Upper lobe of right lung (tissue), 1 donor: ENCODE results near the gene COL28A1. TPM values are rescaled to one million over a fixed set of nuclear protein-coding genes. Genes with fewer than 3 reads are reported as not detected.

Source experiments
- ATAC-seq: fragments of 200-7000 bp; cut with Tn5 transposase; one replicate; pipeline ENCODE4 v1.9.1; 2020; ENCODE audit warnings: mild to moderate bottlenecking, moderate library complexity
- DNase-seq: peaks from one replicate; pipeline ENCODE4 v3.0.0-alpha.2; 2020
- H3K27ac ChIP-seq: fragments of 200-600 bp; one replicate; pipeline ENCODE4 v1.8.0; 2022
- H3K27me3 ChIP-seq: fragments of 200-600 bp; one replicate; pipeline ENCODE4 v1.8.0; 2022; ENCODE audit warnings: mild to moderate bottlenecking
- H3K36me3 ChIP-seq: fragments of 200-600 bp; one replicate; pipeline ENCODE4 v1.8.0; 2022
- H3K4me1 ChIP-seq: fragments of 200-600 bp; one replicate; pipeline ENCODE4 v1.8.0; 2022
- H3K4me3 ChIP-seq: fragments of 200-600 bp; one replicate; pipeline ENCODE4 v1.8.0; 2022; ENCODE audit warnings: mild to moderate bottlenecking
- H3K9me3 ChIP-seq: fragments of 200-600 bp; one replicate; pipeline ENCODE4 v1.8.0; 2022
- intact Hi-C: fragments of 100-400 bp; cut with DNase I; formaldehyde crosslinking; loops from one replicate; pipeline ENCODE4 v1.11.0; 2022
- total RNA-seq: library from RNA; stranded (reverse); fragmentation: NEBNext Ultra II Directional; extraction: Animal tissue kit (Norgen Biotek cat#: 25700); gene quantifications from one replicate; pipeline ENCODE4 v1.2.1, GENCODE V29; 2021
- TF ChIP-seq, protein P1 (sequence below): fragments of 200-600 bp; IDR thresholded peaks from one replicate; pipeline ENCODE4 v1.8.0; 2022; ENCODE audit warnings: antibody characterized with exemption
- donor health status: DM: no; HTN: yes; CAD: no; lungs with severe emphysema.

The COL28A1 gene
- total RNA-seq, 1 donor from 2014 or later = 0.61 TPM

DNA sequence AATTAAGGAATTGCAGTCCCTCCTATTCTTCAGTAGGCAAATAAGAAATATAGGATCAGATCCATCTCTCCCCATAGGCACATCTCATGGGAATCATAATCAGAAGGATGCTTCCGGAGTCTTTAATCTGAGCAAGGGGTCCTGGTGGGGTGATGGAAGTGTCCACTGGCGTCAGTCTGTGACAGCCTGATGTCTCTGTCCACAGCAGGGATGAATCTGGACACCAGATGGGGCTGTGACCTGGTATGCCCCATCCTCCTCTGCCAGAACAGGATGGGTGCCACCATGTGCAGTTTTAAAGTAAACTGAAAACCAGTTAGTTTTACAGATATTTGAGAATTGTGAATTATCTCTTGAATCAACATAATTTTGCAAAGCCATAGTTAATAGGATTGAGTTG is 204.7 kb downstream of the COL28A1 start:
- DNase-seq (no peak), ATAC-seq (no peak)
- H3K36me3 ChIP-seq = no peaks in the 10 kb centered on the region
- no peaks in the 10 kb centered on the region for H3K4me1 ChIP-seq
- H3K27ac ChIP-seq = no peak overlapping the region
- H3K9me3 ChIP-seq = no peaks in the 10 kb centered on the region
- H3K27me3 ChIP-seq = no peaks in the 10 kb centered on the region
- intact Hi-C loops = no loop called here
- TF ChIP-seq, protein P1, sequence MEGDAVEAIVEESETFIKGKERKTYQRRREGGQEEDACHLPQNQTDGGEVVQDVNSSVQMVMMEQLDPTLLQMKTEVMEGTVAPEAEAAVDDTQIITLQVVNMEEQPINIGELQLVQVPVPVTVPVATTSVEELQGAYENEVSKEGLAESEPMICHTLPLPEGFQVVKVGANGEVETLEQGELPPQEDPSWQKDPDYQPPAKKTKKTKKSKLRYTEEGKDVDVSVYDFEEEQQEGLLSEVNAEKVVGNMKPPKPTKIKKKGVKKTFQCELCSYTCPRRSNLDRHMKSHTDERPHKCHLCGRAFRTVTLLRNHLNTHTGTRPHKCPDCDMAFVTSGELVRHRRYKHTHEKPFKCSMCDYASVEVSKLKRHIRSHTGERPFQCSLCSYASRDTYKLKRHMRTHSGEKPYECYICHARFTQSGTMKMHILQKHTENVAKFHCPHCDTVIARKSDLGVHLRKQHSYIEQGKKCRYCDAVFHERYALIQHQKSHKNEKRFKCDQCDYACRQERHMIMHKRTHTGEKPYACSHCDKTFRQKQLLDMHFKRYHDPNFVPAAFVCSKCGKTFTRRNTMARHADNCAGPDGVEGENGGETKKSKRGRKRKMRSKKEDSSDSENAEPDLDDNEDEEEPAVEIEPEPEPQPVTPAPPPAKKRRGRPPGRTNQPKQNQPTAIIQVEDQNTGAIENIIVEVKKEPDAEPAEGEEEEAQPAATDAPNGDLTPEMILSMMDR = no peak
- H3K4me3 ChIP-seq = no peak overlapping the region

DNA sequence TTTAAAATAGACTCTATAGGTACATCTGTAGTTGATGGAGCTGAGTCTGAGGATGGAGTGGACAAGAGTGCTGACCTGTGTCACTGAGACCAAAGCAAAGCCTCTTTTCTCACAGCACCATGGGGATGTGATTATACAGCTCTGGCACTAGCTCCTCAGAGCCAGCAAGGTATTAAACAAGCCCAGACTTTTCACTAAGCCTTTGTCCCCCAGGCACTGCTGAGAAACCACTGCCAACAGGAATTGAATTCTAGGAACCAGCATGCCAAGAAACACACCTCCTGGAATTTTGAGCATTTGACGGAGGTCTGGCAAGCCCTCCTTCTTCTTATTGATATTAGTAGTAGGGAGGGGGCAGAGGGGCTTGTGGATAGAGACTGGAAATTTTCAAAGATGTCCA is 206.3 kb downstream of the COL28A1 start:
- ATAC-seq (no peak), DNase-seq (no peak)
- intact Hi-C loops = no loop called here
- H3K27me3 ChIP-seq = no peaks in the 10 kb centered on the region
- H3K27ac ChIP-seq = no peak overlapping the region
- no peaks in the 10 kb centered on the region for H3K4me1 ChIP-seq
- no peak overlapping the region for H3K4me3 ChIP-seq
- TF ChIP-seq, protein P1 = no peak
- no peaks in the 10 kb centered on the region for H3K36me3 ChIP-seq
- no peaks in the 10 kb centered on the region for H3K9me3 ChIP-seq

DNA sequence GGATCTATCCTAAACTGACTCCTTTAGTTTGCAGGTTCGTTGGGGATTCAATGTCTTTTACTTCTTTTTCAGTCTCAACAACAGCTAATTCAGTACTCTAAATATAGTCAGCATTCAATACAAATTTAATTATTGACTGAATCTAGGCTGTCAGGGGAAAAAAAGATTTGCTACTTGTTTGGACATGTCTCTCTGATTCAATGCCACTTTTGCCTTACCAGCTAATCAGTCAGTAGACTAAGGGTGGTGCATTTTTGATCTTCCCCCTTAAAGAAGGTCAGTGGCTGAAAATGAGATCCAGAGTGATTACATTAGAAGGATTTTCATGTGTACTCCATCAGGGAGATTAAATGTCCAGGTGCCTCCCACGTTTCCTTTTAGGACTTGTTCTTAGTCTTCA is 208.2 kb downstream of the COL28A1 start:
- no peak for DNase-seq
- intact Hi-C loops = no loop called here
- H3K27ac ChIP-seq = no peak overlapping the region
- H3K4me3 ChIP-seq = no peak overlapping the region
- ATAC-seq = no peak
- H3K9me3 ChIP-seq = no peaks in the 10 kb centered on the region
- H3K27me3 ChIP-seq = no peaks in the 10 kb centered on the region
- no peaks in the 10 kb centered on the region for H3K4me1 ChIP-seq
- H3K36me3 ChIP-seq = no peaks in the 10 kb centered on the region
- TF ChIP-seq, protein P1 = no peak

DNA sequence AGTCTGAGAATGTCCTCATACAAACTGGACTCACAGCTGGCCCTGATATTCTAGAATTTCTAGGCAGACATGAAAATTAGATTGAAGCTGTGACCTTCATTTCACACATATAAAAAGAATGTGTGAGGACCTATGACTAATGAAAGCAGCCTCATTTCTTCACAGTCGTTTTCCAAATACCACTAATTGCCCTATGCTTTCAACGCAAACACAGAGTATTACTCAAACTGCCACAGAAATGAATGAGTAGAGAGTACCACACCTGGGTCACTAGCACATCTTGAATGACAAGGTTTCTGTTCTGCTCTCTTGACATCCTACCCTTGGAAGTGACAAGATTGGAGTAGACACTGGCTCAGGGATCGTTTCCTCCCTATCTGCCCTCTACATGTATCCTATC is 211.0 kb downstream of the COL28A1 start:
- DNase-seq (no peak), ATAC-seq (no peak)
- no peaks in the 10 kb centered on the region for H3K4me1 ChIP-seq
- H3K36me3 ChIP-seq = no peaks in the 10 kb centered on the region
- intact Hi-C loops = no loop called here
- no peaks in the 10 kb centered on the region for H3K27me3 ChIP-seq
- no peaks in the 10 kb centered on the region for H3K9me3 ChIP-seq
- no peak overlapping the region for H3K27ac ChIP-seq
- H3K4me3 ChIP-seq = no peak overlapping the region
- TF ChIP-seq, protein P1 = no peak

DNA sequence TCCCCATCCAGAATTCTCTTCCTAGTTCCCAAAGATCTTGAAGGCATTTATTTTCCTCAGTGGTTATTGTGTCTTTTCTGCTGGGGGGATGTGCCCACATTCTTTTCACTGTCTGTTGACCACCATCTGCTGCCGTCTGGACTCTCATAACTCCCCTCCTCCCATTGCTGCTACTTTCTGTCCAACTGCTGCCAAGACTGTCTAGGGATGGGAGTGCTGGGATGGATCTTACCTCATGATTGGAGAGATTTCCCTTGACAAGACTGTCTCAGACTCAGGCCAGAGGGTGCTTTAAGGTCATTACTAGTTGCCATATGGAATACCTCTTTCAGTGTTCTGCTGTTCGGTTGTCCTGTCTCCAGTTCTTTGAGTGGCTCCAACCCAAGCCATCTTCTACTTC is 211.8 kb downstream of the COL28A1 start:
- Histone ChIP-seq H3K36me3 (no peaks in the 10 kb centered on the region), H3K9me3 (no peaks in the 10 kb centered on the region), H3K27ac (no peak overlapping the region), H3K4me3 (no peak overlapping the region), H3K4me1 (no peaks in the 10 kb centered on the region), H3K27me3 (no peaks in the 10 kb centered on the region)
- ATAC-seq (no peak), DNase-seq (no peak)
- TF ChIP-seq, protein P1 = no peak
- intact Hi-C loops = no loop called here

DNA sequence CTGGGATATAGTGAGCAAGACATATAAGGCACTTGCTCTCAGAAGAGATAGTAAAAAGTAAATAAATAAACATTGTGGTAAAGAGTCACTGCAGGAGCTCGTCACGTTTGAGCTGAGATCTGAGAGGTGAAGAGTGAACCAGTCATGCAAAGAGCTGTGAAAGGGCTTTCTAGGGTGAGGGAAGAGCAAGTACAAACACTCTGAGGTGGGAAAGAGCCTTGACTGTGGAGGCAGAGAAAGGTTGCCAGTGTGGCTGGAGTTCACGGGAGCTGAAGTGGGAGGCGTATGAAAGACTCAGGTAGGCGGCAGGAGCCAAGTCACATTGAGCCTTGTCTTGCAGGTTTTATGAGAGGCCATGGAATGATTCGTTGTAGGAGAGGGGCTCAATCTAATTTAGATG is 212.3 kb downstream of the COL28A1 start:
- no peaks in the 10 kb centered on the region for H3K9me3 ChIP-seq
- H3K27me3 ChIP-seq = no peaks in the 10 kb centered on the region
- ATAC-seq (peak; percentile 60), DNase-seq (no peak)
- H3K27ac ChIP-seq = no peak overlapping the region
- no peaks in the 10 kb centered on the region for H3K36me3 ChIP-seq
- no peak overlapping the region for H3K4me3 ChIP-seq
- TF ChIP-seq, protein P1 = no peak
- intact Hi-C loops = no loop called here
- no peaks in the 10 kb centered on the region for H3K4me1 ChIP-seq
